NCI-H526 (cell line): Measurements from ENCODE around the gene MFAP3L.
"Not testable (repeated sequence)": the region's sequence is repeated elsewhere in the genome, so short reads cannot be mapped to it uniquely, and the experiment has no call there.

Source experiments
- DNase-seq, 2 experiments: peaks; one replicate each; lab custom pipeline; 2025; lab: John Stamatoyannopoulos, UW

The MFAP3L gene

GRCh38 chr4:170026253-170027021 is at the start of gene MFAP3L:
Gene MFAP3L (minus strand): TSS chr4:170026395. CDS start chr4:170005877, 20,518 bp downstream.
- DNase-seq: peak; percentile 81 to 96

- no peak for DNase-seq
These were observed 45.0 kb upstream of the MFAP3L start for GRCh38 chr4:170071196-170071595.

- DNase-seq: no peak
These were observed 42.4 kb upstream of the MFAP3L start for GRCh38 chr4:170068438-170069128.

GRCh38 chr4:170059421-170059820 is 33.2 kb upstream of the MFAP3L start:
- no peak for DNase-seq

- no peak for DNase-seq
These were observed 32.6 kb upstream of the MFAP3L start for GRCh38 chr4:170058826-170059225.

GRCh38 chr4:170057866-170058265 is 31.7 kb upstream of the MFAP3L start:
- DNase-seq: no peak

GRCh38 chr4:170052919-170053318 is 26.7 kb upstream of the MFAP3L start:
- DNase-seq: no peak

- DNase-seq: no peak
These were observed 25.2 kb upstream of the MFAP3L start for GRCh38 chr4:170051402-170051801.

- DNase-seq: no peak
These were observed 23.6 kb upstream of the MFAP3L start for GRCh38 chr4:170049766-170050165.

- peak; percentile 40 to 75 for DNase-seq
These were observed 21.7 kb upstream of the MFAP3L start for GRCh38 chr4:170047771-170048354.

GRCh38 chr4:170046156-170046555 is 20.0 kb upstream of the MFAP3L start:
- DNase-seq: not testable (repeated sequence)

- no peak for DNase-seq
These were observed 14.0 kb upstream of the MFAP3L start for GRCh38 chr4:170040031-170040680.

GRCh38 chr4:170038769-170039168 is 12.6 kb upstream of the MFAP3L start:
- DNase-seq: no peak

GRCh38 chr4:170038232-170038631 is 12.0 kb upstream of the MFAP3L start:
- no peak for DNase-seq

- no peak for DNase-seq
These were observed 11.3 kb upstream of the MFAP3L start for GRCh38 chr4:170037481-170037880.

- DNase-seq: no peak
These were observed 9.7 kb upstream of the MFAP3L start for GRCh38 chr4:170035845-170036244.

GRCh38 chr4:170035231-170035630 is 9.0 kb upstream of the MFAP3L start:
- no peak for DNase-seq

GRCh38 chr4:170033999-170034398 is 7.8 kb upstream of the MFAP3L start:
- no peak for DNase-seq

GRCh38 chr4:170030121-170030520 is 3.9 kb upstream of the MFAP3L start:
- no peak for DNase-seq

GRCh38 chr4:170027181-170027829 is 1.1 kb upstream of the MFAP3L start:
- peak; percentile 91 to 95 for DNase-seq

GRCh38 chr4:170025523-170026252 is 507 bp downstream of the MFAP3L start:
- peak in 1 of 2 experiments; percentile 62 for DNase-seq
